AG04449 (cell line): ENCODE measurements around the gene AIMP2.
"Not testable (repeated sequence)": the region's sequence is repeated elsewhere in the genome, so short reads cannot be mapped to it uniquely, and the experiment has no call there.

ENCODE experiments used
- CTCF ChIA-PET: fragments of 350-600 bp; formaldehyde crosslinking; extraction: SDS; loops from one replicate; lab custom pipeline; 2021; ENCODE audit warnings: antibody characterized with exemption; lab: Yijun Ruan, JAX
- POLR2A ChIA-PET: fragments of 400-600, 350-600 bp; formaldehyde crosslinking; extraction: SDS; loops from one replicate; lab custom pipeline; 2020; ENCODE audit warnings: antibody characterized with exemption, inconsistent platforms; lab: Yijun Ruan, JAX
- DNase-seq: peaks from one replicate; pipeline ENCODE4 v3.0.0-alpha.2; 2010; ENCODE audit warnings: low read depth, low spot score
- H3K4me3 ChIP-seq: 2 replicates; pipeline ENCODE4 v1.5.1; 2011; ENCODE audit warnings: low read depth, mild to moderate bottlenecking, control low read depth, low read length
- TF ChIP-seq, protein P1 (sequence below): IDR thresholded peaks from one replicate; pipeline ENCODE4 v1.5.1; 2011; ENCODE audit warnings: mild to moderate bottlenecking, moderate library complexity, low read length, control low read depth, inconsistent platforms; ENCODE audit not compliant: insufficient read depth; ENCODE audit errors: missing control alignments

AIMP2 gene

DNA sequence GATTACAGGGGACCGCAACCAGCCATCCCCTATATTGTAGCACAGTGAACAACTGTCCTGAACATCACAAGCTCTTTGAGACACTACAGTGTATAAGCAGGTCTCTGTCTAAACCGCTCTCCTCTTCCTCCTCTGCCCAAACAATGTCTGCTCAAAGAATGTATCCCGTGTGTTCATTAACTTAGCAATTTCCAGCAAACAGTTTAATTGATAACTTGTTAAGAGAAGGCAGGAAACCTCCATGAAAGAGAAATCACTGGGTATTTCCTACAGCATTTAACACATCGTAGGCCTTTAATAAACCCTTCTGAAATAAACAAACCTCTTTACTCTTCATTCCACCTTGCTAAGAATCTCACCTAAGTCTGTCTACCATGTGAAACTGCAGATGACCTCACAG, 1.7 kb upstream of the AIMP2 start:
- ChIA-PET POLR2A (no interaction called here), CTCF (interaction anchor here (2.0 to 3.5 kb wide), 2 partner anchors 10 to 151 kb away, joined by 5 to 17 read pairs; no protein-coding TSS in a partner anchor)
- no peak for DNase-seq
- H3K4me3 ChIP-seq, result no peak overlapping the region
- TF ChIP-seq, protein P1, sequence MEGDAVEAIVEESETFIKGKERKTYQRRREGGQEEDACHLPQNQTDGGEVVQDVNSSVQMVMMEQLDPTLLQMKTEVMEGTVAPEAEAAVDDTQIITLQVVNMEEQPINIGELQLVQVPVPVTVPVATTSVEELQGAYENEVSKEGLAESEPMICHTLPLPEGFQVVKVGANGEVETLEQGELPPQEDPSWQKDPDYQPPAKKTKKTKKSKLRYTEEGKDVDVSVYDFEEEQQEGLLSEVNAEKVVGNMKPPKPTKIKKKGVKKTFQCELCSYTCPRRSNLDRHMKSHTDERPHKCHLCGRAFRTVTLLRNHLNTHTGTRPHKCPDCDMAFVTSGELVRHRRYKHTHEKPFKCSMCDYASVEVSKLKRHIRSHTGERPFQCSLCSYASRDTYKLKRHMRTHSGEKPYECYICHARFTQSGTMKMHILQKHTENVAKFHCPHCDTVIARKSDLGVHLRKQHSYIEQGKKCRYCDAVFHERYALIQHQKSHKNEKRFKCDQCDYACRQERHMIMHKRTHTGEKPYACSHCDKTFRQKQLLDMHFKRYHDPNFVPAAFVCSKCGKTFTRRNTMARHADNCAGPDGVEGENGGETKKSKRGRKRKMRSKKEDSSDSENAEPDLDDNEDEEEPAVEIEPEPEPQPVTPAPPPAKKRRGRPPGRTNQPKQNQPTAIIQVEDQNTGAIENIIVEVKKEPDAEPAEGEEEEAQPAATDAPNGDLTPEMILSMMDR, result no peak

DNA sequence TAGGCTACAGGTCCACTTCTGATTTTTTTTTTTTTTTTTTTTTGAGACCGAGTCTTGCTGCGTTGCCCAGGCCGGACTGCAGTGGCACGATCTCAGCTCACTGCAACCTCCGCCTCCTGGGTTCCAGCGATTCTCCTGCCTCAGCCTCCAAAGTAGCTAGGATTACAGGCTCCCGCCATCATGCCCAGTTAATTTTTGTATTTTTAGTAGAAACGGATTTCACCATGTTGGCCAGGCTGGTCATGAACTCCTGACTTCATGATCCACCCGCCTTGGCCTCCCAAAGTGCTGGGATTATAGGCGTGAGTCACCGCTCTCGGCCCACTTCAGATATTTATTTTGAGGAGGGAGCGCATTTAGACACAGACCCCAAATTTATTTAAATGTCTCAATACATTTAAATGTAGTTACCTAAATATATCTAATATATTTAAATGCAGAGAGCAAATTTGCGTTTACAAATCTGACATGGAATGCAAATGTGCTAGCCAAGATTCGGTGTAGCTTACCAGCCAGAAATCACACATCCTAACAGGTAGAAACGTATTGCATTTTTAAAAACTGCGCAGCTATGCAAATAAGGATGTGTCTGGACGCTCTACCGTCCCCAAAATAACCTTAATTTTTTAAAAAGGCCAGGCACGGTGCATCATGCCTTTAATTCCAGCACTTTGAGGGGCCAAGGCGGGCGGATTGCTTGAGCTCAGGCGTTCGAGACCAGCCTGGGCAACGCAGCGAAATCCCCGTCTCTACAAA, 1.1 kb upstream of the AIMP2 start:
- DNase-seq, result not testable (repeated sequence)
- H3K4me3 ChIP-seq, result peak overlapping the region; percentile 90
- POLR2A ChIA-PET, result interaction anchor here (0.7 to 1.0 kb wide), 2 partner anchors 19 to 104 kb away, joined by 3 to 4 read pairs; no protein-coding TSS in a partner anchor
- CTCF ChIA-PET, result interaction anchor here (0.8 to 3.5 kb wide), 6 partner anchors 10 to 343 kb away, joined by 3 to 17 read pairs (median 4); no protein-coding TSS in a partner anchor

DNA sequence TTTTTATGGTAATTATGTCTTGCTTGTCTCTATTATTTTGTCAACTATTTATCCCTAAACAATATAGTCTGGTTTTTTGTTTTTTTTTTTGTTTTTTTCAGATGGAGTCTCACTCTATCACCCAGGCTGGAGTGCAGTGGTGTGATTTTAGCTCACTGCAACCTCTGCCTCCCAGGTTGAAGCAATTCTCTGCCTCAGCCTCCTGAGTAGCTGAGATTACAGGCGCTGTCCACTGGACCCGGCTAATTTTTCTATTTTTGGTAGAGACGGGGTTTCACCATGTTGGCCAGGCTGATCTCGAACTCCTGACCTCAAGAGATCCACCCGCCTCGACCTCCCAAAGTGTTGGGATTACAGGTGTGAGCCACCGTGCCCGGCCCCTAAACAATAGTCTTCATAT, 1.3 kb downstream of the AIMP2 start:
- CTCF ChIA-PET, result interaction anchor here (2.1 kb wide), 1 partner anchor 341 kb away, joined by 4 read pairs; no protein-coding TSS in a partner anchor
- POLR2A ChIA-PET, DNase-seq: not testable (repeated sequence)
- peak overlapping the region; percentile 13; the same call in 1 of the 2 replicates for H3K4me3 ChIP-seq

DNA sequence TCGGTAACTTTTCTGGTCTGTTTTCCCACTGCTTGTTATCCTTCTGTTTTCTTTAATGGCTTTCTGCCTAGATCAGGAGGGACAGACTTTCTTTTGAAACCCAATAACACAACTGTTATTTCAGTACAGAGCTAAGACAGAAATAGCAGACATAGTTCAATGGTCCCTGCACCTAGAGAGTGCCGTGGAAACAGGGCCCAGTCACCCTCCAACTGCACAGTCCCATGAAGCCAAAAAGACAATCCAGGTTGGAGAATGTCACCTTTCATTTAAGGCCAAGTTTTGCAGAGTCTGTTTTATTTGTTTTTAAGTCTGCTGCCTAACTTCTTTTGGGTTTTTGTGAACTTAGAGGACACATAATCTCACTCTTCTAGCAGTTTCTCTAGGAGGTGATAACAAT, 2.5 kb downstream of the AIMP2 start:
- no peak overlapping the region for H3K4me3 ChIP-seq
- no peak for DNase-seq
- POLR2A ChIA-PET, result no interaction called here
- CTCF ChIA-PET, result no interaction called here
- TF ChIP-seq, protein P1, result no peak

DNA sequence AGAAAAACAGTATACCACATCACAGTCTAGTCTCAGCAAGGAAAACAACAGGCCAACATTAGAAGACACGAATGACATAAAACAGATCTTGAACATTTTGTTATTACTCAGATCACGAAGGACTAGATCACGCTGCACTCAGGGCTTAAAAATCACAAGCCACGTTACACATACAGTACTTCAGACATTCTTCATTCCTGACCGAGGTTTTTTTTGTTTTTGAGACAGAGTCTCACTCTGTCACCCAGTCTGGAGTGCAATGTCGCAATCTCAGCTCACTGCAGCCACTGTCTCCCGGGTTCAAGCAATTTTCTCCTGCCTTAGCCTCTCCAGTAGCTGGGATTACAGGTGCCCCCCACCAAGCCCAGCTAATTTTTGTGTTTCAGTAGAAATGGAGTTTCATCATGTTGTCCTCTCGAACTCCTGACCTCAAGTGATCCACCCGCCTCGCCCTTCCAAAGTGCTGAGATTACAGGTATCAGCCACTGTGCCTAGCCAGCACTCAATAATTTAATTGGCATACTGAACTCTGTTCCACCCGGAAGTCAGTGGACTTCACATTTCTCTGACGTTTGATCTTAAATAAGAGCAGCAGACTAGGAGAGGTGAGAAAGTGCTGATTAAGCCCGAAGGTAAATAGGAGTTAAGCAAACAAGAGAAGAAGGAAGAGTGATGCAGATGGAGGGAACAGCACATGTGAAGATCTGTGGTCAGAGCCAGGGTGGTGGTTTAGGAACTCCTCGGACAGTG, 3.5 kb downstream of the AIMP2 start:
- H3K4me3 ChIP-seq, result no peak overlapping the region
- ChIA-PET POLR2A (no interaction called here), CTCF (no interaction called here)
- no peak for DNase-seq
- TF ChIP-seq, protein P1, result no peak

DNA sequence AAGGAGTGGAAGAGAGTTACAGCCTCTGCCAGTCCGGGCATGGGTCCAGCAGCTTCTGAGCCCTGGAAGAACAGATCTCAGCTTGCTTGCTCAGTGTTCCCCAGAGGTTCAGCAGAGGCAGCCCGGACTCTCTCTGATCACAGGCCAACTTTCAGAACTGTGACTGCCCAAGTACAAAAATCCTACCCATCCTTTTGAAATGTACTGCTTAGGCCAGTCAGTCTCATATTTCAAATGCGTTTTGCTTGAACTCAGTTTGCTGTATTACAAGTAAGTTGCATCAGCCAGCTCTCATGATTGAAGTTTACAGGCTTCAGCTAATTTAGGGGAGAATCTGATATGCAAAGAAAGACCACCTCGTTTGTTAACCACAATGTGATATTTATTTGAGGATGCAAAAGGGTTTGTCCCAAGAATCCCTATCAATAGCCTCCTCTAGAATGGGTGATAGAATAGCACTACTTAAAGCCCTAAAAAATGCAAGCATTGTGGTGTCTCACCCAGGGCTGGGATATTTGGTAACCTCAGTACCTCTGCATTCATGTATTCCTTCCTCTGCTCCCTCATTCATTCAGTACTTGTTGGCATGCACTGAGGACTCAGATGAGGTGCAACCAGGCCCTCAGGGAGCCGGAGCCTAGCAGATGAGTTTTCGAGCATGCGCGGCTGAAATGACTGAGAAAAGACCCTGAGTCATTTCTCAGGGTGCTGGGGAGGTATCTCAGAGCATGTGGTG, 7.0 kb downstream of the AIMP2 start:
- peak; percentile 91 for DNase-seq
- TF ChIP-seq, protein P1, result no peak
- ChIA-PET CTCF (interaction anchor here (1.0 to 1.4 kb wide), 4 partner anchors 9 to 90 kb away, joined by 3 to 4 read pairs (median 4); no protein-coding TSS in a partner anchor), POLR2A (no interaction called here)
- no peak overlapping the region for H3K4me3 ChIP-seq

DNA sequence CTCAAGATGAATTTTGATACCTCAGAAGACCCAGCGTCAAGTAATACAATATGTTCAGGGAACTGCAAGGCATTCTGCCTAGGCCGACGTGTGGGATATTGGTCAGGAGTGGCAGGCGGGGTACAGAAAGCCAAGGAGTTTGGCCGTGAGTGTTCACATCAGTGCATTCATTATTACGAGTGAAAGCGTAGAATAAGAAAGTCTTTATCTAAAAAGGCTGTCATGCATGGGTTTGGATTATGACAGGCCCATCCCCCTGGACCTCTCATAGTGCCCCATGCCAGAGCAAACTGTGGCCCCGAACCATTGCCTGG, 7.5 kb downstream of the AIMP2 start:
- TF ChIP-seq, protein P1, result no peak
- POLR2A ChIA-PET, result no interaction called here
- CTCF ChIA-PET, result interaction anchor here (1.2 to 1.4 kb wide), 2 partner anchors 19 to 90 kb away, joined by 3 to 4 read pairs; no protein-coding TSS in a partner anchor
- H3K4me3 ChIP-seq, result no peak overlapping the region
- no peak for DNase-seq
